HG03280 (cell line): Measurements from ENCODE around the gene SLC2A4.
A peak's percentile ranks its signal among the peaks of the same experiment; 100 is the strongest.
"Not testable (repeated sequence)": the region's sequence is repeated elsewhere in the genome, so short reads cannot be mapped to it uniquely, and the experiment has no call there.

Experiments used
- ATAC-seq: cut with Tn5 transposase; IDR thresholded peaks from one replicate; pipeline ENCODE4 v1.9.1; 2021; ENCODE audit warnings: mild to moderate bottlenecking, moderate library complexity; ENCODE audit not compliant: unreplicated experiment

Gene SLC2A4

DNA sequence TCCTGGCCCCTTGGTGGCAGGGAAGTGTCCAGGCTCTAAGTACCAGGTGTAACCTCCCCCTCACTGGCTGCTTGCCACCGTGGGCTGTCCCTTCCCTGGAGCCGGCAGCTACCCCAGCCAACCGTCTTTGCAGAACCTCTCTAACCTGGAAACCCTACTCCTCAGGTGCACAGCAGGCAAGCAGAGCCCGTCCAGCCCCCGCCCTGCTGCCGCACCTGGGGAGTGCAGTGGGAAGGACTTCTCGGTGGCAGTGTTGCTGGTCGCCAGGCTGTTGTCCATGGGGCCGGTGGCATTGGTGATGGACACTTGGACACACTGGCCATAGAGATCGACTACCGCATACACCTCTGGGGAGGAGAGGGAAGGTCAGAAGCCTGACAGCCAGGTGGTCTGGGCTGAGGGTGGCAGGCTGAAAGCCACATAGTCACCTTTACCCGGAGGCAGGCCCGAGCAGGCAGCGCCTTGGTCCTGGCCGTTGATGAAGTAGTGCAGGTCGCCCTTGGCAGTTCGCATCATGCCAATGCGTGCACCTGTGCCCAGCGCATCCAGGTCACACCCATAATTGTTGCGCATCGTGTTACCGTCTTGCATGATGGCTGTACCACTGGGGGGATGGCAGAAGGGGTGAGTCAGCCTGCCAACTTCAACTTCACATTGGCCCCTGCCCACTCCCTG lies 41.1 kb downstream of the SLC2A4 start:
- no peak for ATAC-seq

DNA sequence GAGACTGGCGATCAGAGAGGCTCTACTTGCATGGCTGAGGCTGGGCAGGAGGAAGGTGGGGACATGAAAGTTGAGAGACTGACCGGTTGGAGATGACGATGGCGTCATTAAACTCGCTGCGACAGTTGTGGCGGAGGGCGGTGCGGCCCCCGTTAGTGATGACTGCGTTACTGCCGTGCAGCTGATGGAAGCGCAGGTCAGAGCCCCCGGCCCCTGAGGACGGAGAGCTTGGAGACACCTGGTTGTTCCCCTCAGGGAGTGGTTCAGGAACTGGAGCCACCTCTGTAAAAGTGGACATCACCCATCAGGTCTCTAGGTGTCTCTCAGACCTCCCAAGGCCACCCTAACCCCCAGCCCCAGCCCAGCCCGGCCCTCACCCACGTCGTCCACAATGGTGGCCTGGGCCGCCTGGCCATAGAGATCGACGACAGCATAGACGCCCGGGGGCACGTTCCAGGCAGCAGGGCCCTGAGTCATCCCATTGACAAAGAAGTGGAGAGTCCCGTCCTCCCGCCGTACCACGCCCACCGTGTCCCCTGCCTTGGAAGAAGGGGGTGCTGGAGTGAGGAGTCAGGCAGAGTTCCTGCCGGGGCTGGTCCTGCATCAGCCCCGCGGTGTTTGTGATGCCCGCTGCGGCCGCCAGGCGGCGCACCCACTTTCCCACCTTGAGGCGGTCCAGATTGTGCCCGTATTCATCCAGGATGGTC lies 42.4 kb downstream of the SLC2A4 start:
- no peak for ATAC-seq

DNA sequence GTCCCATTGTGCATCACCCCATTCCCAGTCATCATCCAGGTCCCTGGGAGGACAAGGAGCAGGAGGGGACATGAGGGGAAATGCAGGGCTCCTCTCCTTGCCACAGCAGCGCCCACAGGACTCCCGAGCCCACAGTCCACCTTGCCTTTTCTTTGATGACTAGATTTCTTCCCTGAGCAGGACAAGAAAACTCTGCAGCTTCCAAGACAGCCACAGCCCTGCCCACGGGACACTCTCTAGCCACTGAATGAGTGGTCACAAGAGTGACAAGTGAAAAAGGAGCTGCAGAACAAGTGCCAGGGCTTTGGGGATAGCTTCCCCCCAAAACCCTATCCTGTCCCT lies 42.9 kb downstream of the SLC2A4 start:
- no peak for ATAC-seq

DNA sequence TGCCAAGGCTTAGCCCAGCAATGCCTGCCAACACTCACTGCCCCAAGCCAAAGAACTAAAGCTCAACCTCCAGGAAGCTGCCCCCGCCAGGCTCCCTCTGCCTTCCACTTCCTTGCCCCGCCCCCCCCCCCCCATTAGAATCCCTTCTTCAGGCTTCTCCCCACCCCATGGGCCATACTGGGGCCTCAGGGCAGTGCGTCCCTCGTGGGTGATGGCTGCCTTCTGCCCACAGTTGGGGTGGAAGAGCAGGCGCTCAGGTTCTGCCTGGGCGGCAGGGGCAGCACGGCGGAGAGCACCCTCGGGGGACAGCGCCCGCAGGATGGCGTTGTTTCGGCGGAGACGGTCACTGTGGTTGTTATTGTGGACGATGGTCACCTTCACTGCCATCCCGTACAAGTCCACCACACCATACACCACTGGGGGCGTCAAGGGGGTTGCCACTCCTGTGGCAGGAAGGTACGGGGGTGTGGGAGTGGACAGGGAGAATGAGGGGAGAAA lies 43.6 kb downstream of the SLC2A4 start:
- ATAC-seq, result no peak

DNA sequence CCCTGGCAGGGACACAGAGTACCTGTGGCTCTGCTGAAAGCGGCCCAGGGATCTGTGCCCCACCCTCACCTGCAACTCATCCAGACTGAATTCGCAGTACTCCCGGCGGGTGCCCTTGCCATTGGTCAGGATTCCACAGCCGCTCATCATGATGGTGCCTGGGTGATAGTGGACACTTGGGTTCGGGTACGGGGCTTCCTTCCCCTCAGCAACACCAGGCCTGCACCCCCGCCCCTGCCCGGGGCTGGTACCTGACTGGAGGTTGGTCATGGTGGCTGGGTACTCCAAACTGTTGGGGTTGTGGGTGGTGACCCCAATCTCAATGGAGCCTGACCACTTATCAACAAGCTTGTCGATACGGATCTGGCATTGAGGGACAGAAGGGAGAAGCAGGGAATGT lies 44.7 kb downstream of the SLC2A4 start:
- no peak for ATAC-seq

DNA sequence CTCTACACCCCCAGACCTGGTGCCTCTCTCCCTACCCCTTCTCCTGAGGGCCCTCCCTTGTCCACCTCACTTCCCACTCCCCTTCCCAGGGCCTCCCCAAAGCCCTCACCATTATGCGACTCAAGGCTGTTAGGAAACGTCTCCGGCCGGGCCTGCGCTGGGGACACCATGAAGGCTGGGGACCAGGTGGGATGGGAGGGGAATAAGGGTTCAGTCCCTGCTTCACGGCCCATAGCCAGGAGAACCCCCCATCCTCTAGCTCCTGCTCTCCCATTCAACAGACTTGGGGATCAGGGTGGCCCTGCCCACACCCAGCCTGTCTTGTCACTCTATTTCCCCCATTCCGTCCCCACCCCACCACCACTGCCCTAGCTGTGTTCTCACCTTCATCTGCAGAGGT lies 45.5 kb downstream of the SLC2A4 start:
- ATAC-seq, result no peak

DNA sequence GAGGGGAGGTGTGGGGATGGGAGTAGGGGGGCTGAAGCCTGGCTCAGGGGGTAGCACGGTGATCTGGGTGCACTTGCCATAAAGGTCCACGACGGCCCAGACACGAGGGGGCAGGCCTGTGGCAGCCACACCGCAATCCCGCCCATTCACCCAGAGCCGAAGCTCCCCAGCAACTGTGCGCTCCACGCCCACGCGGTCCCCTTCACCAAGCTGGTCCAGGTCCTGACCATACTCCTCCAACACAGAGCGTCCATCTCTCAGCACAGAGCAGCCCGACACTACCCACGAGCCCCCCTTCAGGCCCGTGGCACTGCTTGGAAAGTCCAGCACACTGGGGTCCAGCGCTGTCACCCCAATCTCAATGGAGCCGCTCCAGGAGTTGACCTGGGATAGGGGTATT lies 46.0 kb downstream of the SLC2A4 start:
- ATAC-seq, result no peak

DNA sequence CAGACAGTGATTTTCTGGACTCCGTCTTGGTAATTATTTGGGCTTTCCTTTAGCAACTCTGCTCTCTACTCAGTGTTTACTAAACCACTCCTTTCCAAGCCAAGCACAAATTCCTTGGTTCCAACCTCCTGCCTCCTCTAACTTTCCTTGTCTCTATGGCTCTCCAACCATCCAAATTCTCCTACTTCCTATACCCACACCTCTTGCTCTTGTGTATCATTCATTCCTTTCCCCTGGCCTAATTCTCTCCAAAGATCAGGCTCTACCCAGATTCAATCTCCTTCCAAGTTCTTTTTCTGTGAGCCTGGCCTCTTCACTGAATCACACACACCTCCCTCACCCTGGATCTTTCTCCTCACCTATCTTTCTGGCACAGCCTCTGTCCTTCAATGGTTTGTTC lies 46.5 kb downstream of the SLC2A4 start:
- ATAC-seq, result no peak

DNA sequence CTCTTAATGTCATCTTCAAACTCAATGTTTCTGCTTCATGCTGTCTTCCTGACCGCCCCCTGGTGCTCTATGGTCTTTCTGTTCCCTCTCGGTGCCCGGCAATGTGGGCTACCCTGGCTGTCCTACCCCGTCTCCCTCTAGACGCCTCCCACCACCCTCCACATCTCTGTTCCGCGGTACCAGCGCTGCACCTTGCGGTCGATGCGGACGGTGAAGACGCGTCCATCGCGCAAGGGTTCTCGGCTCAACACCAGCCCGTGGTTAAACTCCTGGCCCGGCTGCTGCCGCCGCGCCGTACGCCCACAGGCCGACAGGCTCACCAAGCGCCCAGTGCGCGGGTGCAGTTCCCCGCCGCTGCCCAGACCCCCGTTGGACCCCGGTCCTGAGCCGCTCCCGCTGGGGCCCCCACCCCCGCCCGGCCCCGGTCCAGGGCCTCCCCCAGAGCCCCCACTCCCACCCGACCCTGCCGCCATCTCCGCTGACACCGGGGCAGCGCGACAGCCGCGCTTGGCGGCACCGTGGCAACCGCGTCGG lies 47.4 kb downstream of the SLC2A4 start, which contains the start of gene NEURL4:
TSS of gene NEURL4 (minus strand) at position 496 of the 534 bp plus-strand sequence. CDS start at position 473, 23 bp downstream.
- ATAC-seq, result peak; percentile 4

DNA sequence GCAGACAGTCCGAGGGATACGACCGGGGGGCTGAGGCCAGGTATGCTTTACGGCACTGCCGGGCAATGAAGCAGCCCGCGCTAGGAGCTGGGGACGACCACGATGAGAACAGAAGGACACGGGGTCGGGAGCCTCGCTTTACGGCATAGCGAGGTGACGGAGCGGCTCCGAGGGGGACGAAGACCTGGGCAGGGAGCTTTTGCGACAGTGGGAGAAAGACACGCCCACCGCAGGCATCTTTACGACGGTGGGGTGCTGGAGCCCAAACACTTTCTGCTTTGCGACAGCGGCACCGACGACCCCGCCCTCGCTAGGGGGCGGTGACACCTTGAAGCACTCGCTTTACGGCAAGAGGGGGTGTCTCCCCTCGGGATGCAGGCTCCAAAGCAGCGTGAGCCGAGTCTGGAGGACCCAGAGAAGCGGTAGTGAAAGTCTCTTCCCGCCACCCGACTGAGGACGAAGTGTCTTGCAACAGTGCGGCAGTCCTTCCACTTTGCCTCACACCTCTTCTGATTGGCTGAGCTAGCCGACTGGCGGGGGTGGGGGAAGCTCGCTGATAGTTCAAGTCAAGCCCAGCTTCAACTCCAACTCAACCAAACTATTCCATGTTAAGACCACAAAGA lies 48.0 kb downstream of the SLC2A4 start:
- peak; percentile 68 for ATAC-seq

DNA sequence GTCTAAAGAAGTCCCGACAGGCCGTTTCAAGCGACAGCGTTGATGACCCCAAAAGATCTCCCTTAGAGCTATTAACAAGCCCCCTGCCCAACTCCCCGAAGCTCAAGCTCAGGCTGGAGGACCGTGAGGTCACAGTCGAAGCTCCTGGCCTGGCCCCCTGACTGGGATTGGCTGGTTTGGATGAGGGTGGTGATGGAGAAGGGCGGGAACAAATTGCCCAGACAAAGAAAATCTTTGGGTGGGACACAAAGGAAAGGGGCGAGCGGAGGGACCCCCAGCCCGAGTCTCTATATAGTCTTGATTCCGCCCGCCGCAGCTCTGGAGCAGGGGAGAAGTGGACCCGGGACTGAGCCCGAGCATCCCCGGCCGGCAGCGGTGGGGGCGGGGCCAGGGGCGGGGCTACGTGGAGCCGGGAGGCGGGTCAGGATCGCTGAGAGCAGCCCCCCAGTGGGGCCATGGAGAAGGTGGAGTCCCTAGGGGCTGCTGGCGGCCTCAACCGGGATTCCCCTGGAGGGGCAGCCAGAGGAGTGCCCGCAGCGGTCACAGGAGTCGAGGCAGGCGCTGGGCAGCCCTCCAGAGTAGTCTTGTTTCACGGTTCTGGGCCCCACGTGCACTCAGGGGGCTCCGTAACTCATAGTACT lies 48.6 kb downstream of the SLC2A4 start:
- ATAC-seq, result peak; percentile 41

DNA sequence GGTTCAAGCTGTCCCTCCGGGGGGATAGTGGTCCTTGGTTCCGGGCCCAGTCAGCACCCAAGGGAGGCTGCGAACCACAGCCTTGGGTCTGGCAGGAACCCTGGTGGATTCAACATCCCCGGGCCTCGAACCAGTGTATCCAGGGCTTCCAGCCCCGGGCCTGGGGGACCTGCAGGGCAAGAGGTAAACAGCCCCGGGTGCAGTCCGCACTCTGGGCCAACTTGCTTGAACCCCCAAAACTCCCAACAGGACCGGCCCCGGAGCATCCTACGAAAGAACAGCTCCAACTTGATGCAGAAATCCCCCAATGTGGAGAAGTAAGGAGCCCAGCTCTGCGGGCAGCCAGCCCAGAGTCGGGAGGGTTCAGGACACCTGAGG lies 49.1 kb downstream of the SLC2A4 start:
- no peak for ATAC-seq

DNA sequence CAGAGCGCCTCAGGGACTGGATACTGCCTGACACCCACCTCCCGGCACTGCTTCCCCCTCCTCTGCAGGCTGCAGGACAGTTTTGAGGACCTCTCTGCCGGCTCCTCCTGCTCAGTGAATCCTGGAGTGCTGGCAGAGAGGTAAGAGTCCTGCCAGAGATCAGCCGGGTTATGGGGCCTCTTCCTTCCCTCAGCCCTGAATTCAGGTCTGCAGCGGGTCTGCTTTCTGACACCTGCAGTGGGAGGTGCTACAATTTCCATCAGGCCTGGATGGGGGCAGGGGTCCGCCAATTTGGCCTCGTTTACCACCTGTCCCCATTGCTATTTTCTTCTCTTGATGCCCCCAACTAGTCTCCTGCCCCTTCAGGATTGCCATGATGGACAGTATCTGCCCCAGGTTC lies 50.6 kb downstream of the SLC2A4 start:
- no peak for ATAC-seq

DNA sequence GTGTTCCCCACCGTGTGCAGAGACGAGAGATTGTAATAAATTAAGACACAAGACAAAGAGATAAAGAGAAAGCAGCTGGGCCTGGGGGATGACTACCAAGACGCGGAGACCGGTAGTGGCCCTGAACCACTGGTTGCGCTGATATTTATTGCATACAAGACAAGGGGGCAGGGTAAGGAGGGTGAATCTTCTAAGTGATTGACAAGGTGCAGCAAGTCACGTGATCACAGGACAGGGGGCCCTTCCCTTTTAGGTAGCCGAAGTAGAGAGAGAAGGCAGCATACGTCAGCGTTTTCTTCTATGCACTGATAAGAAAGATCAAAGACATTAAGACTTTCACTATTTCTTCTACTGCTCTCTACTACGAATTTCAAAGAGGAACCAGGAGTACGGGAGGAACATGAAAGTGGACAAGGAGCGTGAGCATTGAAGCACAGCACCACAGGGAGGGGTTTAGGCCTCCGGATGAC lies 51.1 kb downstream of the SLC2A4 start:
- not testable (repeated sequence) for ATAC-seq

DNA sequence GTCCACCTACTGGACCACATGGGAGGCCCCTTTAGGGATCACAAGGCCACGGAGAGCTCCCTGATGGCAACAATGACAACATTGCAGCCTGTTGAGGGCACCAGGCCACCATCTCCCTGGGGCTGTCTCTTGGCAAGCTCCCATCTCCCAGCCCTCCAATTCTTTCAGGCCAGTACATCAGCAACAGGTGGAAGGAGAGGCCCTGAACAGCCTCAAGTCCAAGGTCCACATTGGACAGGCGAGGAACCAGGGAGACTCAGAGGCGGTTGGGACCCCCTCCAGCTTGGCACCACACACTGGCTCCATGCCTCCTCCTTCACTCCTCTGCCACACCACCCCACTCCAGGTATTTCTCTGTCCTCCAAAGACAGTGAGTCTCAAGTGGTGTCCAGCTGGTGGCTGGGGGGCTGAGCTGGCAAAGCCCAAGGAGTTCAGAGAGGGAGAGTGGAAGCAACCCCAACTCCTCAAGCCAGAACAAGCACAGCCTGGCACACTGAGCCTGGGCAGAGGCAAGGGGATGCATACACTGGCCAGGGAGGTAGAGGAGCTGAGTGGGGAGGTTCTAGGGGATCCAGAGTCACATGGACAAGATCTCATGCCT lies 53.5 kb downstream of the SLC2A4 start:
- no peak for ATAC-seq

DNA sequence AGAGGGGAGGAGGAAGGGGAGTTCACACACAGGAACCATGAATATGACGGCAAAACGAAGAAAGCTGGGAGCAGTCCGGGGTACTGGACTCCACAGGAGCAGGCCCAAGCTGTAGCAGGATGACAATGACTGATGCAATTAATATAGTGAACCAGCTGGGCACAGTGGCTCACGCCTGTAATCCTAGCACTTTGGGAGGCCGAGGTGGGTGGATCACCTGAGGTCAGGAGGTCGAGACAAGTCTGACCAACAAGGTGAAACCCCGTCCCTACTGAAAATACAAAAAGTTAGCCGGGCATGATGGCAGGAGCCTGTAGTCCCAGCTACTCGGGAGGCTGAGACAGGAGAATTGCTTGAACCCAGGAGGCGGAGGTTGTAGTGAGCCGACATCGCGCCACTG lies 54.2 kb downstream of the SLC2A4 start:
- not testable (repeated sequence) for ATAC-seq

DNA sequence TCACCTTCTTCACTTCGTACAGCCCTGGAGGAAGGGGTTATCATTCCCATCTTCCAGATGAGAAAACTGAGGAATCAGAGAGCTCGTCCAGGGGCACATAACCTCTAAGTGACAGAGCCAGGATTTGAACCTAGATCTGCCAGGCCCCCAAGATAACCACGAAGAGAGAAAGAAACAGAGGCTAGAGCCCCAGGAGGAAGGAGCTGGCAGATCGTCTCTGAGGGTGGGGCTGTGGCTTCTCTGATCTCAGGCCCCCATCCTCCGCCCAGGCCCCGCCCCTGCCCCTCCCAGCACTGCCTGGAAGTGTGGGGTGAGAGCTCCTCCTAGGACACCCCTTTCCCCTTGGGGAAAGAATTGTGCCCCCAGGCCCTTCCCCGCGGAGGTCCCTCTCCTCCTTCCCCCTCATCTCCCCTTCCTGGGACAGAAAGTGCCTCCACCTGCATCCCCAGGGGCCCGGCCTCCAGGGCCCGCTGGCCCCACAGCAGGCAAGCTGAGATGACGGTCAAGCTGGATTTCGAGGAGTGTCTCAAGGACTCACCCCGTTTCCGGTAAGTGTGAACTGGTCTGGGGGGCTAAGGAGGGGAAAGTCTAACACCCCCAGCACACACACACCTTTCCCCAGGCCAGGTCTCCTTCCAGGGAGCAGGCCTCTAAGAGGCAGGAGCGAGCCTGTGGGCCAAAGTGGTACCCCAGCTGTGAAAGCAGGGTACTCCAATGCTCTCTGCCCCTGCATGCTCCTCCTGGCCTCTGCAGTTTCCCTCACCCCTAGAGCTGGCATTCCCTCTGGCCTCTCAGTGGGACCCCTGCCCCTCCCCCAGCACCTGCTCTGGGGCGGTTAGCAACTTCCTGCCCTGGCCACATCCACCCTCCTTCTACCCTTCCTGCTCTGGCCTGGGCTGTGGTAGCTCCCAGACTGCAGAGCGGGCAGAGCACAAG lies 55.0 kb downstream of the SLC2A4 start, which contains the start of gene ACAP1:
TSS of gene ACAP1 (plus strand) at position 290 of the 936 bp plus-strand sequence. CDS start at position 496, 206 bp downstream.
- ATAC-seq, result peak; percentile 68

DNA sequence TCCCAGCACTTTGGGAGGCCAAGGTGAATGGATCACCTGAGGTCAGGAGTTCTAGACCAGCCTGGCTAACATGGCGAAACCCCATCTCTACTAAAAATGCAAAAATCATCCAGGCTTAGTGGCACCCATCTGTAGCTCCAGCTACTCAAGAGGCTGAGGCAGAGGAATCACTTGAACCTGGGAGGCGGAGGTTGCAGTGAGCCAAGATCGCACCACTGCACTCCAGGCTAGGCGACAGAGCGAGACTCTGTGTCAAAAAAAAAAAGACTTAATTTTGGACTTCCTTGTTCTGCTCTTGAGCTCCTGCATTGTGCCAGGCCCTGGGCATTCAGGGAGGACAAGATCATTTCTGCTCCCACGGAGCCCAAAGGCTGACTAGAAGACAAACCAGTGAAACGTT lies 56.1 kb downstream of the SLC2A4 start:
- not testable (repeated sequence) for ATAC-seq
